Astrocyte of the hippocampus (primary cell): ENCODE measurements around the gene MAGEL2.
A peak's percentile ranks its signal among the peaks of the same experiment; 100 is the strongest.
"Not testable (repeated sequence)": the region's sequence is repeated elsewhere in the genome, so short reads cannot be mapped to it uniquely, and the experiment has no call there.

Experiments
- DNase-seq: peaks from one replicate; pipeline ENCODE4 v3.0.0; 2011; ENCODE audit warnings: low read depth, low spot score

Gene MAGEL2

DNA sequence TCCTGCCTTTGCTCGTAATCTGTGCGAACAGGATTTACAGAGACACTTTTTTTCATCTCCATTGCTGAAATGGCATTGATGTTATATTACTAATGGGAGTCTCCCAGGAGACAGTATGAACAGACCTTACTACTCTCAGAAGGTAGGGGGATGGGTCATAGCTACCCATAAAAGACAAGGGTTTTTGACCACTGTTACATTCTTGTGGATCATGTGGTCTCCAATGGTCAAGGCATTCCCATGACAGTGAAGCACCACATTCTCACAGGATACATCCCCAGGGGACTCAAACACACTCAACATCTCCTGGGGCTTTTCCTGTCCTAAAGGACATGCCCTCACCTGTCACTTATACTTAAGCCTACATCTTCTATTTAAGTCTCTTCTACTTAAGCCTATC, 41.4 kb downstream of the MAGEL2 start:
- DNase-seq = peak; percentile 6

DNA sequence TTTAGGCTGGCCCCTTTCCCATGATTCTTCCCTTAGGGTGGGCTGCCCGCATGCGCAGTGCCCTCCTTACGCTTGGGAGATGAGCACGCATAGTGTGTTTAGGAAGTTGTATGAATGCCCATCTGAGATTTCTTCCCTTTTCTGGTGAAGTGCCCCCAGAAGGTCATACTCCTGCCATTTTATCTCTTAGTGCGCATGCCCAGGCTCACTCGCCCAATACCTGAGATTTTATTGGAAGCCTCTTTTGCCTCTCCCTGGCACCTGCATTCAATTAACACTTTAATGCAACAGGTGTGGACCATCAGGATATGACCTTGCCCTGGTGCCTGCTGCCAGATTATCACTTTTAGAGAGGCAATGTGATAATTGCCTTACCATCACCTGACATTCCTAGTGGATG, 45.5 kb downstream of the MAGEL2 start:
- no peak for DNase-seq

DNA sequence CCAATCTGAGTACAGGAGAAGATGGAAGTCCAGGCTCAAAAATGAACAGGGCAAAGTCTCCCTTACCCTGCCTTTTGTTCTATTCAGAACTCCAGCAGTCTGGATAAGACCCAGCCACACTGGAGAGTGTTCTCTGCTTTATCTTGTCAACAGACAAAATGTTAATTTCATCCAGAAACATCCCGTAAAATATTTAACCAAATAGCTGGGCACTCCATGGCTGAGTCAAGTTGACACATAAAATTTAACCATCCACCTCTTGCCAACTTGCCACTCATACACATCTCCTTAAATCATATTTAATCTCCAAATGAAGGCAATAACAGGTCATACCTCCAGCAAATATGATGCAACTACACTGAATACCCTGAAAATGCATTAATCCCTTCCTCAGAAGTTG, 48.6 kb downstream of the MAGEL2 start:
- no peak for DNase-seq

DNA sequence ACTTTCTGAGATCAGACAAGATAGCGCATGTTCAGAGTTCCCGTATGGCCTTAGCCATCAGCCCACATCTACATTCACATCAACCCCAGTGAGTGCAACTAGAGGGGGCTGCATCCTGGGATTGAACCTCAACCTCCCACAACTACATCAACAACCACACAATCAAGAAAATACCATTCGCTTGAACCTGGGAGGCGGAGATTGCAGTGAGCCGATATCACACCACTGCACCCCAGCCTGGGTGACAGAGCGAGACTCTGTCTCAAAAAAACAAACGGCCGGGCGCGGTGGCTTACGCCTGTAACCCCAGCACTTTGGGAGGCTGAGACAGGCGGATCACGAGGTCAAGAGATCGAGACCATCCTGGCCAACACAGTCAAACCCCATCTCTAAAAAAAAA, 50.4 kb downstream of the MAGEL2 start:
- not testable (repeated sequence) for DNase-seq

DNA sequence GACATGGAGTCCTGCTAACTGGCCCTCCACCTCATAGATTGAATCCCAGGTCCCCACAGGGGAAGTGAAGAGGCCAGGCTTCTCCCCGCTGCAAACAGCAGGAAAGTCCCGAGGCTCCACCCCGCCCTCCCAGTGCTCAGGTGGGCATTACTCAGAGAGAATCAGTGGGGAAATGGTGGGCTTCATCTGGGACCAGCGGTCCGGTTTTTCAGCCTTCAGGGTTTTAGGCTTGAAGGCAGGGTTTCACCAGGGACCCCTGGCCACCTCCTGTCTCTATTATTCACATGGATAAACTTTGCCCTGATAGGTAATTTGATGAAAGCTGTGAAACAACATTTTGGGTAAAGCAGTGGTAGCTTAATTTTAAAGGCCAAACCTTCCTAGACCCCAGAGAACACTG, 50.9 kb downstream of the MAGEL2 start:
- no peak for DNase-seq

DNA sequence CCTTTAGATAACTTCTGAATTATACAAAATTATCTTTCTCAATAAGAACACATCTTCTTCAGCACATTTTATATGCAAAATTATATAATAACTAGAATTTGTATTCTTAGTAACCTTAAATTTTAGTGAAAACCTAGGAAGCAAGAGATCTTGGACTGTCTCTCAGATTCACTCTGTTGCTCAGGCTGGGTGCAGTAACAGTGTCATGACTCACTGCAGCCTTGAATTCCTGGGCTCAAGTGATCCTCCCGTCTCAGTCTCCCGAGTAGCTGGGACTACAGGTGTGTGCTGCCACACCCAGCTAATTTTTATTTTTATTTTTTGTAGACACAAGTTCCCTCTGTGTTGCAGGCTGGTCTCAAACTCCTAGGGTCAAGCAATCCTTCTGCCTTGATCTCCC, 52.3 kb downstream of the MAGEL2 start:
- no peak for DNase-seq

DNA sequence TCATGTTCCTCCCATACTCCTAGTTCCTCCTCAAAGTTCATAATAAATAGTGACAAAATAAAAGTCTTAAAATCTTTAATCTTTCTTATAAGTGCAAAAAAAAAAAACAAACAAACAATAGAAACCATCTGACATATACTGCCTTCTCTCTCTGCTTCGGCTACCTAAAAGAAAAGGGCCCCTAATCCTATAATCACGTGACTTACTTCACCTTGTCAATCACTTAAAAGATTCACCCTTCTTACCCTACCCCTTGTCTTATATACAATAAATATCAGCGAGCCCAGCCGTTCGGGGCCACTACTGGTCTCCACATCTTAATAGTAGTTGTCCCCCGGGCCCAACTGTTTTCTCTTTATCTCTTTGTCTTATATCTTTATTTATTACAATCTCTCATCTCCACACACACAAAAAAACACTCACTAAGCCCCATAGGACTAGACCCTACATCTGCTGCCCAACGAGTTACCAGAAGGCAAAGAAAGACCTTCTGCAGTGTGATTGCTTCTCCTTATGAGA, 53.4 kb downstream of the MAGEL2 start:
- no peak for DNase-seq
